GM19395 (cell line): Measurements from ENCODE around the gene BARHL1.

Experiments used
- ATAC-seq: cut with Tn5 transposase; IDR thresholded peaks from one replicate; pipeline ENCODE4 v1.9.1; 2021; ENCODE audit warnings: mild to moderate bottlenecking, moderate library complexity; ENCODE audit not compliant: unreplicated experiment

BARHL1 gene

GRCh38 chr9:132586830-132587591 lies 4.6 kb downstream of the BARHL1 start:
- ATAC-seq = no peak

GRCh38 chr9:132587592-132587955 lies 5.2 kb downstream of the BARHL1 start:
- no peak for ATAC-seq

DNA sequence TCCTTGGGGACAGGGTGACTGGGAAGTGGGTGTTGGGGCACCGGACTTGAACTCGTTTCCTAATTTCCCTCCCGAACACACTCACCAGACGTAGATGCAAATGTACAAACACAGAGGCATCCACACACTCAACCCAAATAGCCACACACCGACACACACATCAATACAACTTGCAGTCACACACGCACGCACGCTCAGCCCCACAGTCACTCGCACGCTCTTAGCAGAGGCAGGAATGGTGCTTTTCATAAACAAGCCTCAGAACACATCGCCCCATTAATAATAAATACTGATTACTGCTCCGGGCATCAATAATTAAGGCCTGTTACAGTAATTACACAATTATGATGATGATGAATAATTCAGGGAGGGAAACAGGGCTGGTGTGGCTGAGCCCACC lies 5.7 kb downstream of the BARHL1 start:
- ATAC-seq = no peak

- ATAC-seq = no peak
Measured at GRCh38 chr9:132588501-132589147, 6.2 kb downstream of the BARHL1 start.

- ATAC-seq = no peak
Measured at GRCh38 chr9:132589148-132590036, 7.0 kb downstream of the BARHL1 start.

- no peak for ATAC-seq
Measured at GRCh38 chr9:132590037-132590317, 7.6 kb downstream of the BARHL1 start.

- ATAC-seq = no peak
Measured at GRCh38 chr9:132590318-132591182, 8.1 kb downstream of the BARHL1 start.

- ATAC-seq = no peak
Measured at GRCh38 chr9:132591244-132591643, 8.8 kb downstream of the BARHL1 start.

- ATAC-seq = no peak
Measured at GRCh38 chr9:132591751-132592314, 9.4 kb downstream of the BARHL1 start.

- no peak for ATAC-seq
Measured at GRCh38 chr9:132592451-132592850, 10.0 kb downstream of the BARHL1 start.

GRCh38 chr9:132594412-132594811 lies 12.0 kb downstream of the BARHL1 start:
- no peak for ATAC-seq

GRCh38 chr9:132595319-132595718 lies 12.9 kb downstream of the BARHL1 start:
- ATAC-seq = no peak

- ATAC-seq = no peak
Measured at GRCh38 chr9:132596200-132596599, 13.8 kb downstream of the BARHL1 start.

- ATAC-seq = no peak
Measured at GRCh38 chr9:132597073-132597775, 14.8 kb downstream of the BARHL1 start.

GRCh38 chr9:132600326-132600984 lies 18.0 kb downstream of the BARHL1 start:
- ATAC-seq = no peak

- no peak for ATAC-seq
Measured at GRCh38 chr9:132602207-132602606, 19.8 kb downstream of the BARHL1 start.

DNA sequence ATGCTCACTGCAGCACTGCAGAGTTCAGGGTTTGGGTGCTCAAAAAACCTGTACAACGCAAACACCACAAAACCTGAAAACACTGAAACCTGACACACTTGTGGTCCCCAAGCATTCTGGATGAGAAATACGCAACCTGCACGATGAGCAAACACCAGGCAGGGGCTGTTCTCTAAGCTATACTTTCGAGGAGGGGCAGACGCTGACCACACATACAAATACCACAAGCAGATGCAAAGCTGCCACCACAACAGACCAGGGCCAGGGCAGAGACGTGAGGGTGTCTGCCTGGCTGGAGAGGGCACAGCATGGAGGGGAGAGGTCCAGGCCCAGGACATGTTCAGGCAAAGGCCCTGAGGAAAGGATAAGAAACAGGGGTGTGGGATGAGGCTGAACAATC lies 23.0 kb downstream of the BARHL1 start:
- no peak for ATAC-seq

- ATAC-seq = no peak
Measured at GRCh38 chr9:132606066-132606465, 23.7 kb downstream of the BARHL1 start.

- no peak for ATAC-seq
Measured at GRCh38 chr9:132609184-132609583, 26.8 kb downstream of the BARHL1 start.
